ENCODE measurements around the gene CRISP1. TPM values are rescaled to one million over a fixed set of nuclear protein-coding genes. Genes with fewer than 3 reads are reported as not detected.

Gene CRISP1
- total RNA-seq, 4 donors from 2014 or later = not detected

GRCh38 chr6:49841424-49841823 lies 24.9 kb downstream of the CRISP1 start:
- Histone ChIP-seq H3K27ac (no peak overlapping the region), H3K4me3 (replicated peaks in 1 of 3) (no peak overlapping the region), H3K36me3 (no peaks in the 10 kb centered on the region), H3K27me3 (no peaks in the 10 kb centered on the region), H3K4me1 (no peaks in the 10 kb centered on the region), H3K9me3 (no peaks in the 10 kb centered on the region)
- DNase-seq = no peak
- TF ChIP-seq CTCF (IDR thresholded peaks at IDR 0.05) (no peak), POLR2A (IDR thresholded peaks at IDR 0.05) (no peak)
- WGBS, 2 donors = 85 to 87% methylated on average over 4 of the region's 4 CpGs
- intact Hi-C loops (cut with DNase I) = no loop called here

- no peak overlapping the region for H3K27ac ChIP-seq
- no peak for DNase-seq
- 90 to 94% methylated on average over 2 of the region's 2 CpGs for WGBS, 2 donors
- TF ChIP-seq CTCF (IDR thresholded peaks at IDR 0.05) (no peak), POLR2A (IDR thresholded peaks at IDR 0.05) (no peak)
- H3K36me3 ChIP-seq = no peaks in the 10 kb centered on the region
- no peaks in the 10 kb centered on the region for H3K9me3 ChIP-seq
- H3K27me3 ChIP-seq = no peaks in the 10 kb centered on the region
- no peaks in the 10 kb centered on the region for H3K4me1 ChIP-seq
- intact Hi-C loops (cut with DNase I) = no loop called here
- no peak overlapping the region for H3K4me3 ChIP-seq (replicated peaks in 1 of 3)
Measured at GRCh38 chr6:49839957-49840356, 26.4 kb downstream of the CRISP1 start.

GRCh38 chr6:49839162-49839561 lies 27.2 kb downstream of the CRISP1 start:
- WGBS, 2 donors = 77 to 79% methylated on average over 2 of the region's 2 CpGs
- Histone ChIP-seq H3K4me1 (no peaks in the 10 kb centered on the region), H3K9me3 (no peaks in the 10 kb centered on the region), H3K4me3 (replicated peaks in 1 of 3) (no peak overlapping the region), H3K36me3 (no peaks in the 10 kb centered on the region), H3K27ac (no peak overlapping the region), H3K27me3 (no peaks in the 10 kb centered on the region)
- no peak for DNase-seq
- no peak for TF ChIP-seq CTCF (IDR thresholded peaks at IDR 0.05)
- TF ChIP-seq POLR2A (IDR thresholded peaks at IDR 0.05) = no peak
- intact Hi-C loops (cut with DNase I) = no loop called here

- no peak overlapping the region for H3K4me3 ChIP-seq (replicated peaks in 1 of 3)
- no peak overlapping the region for H3K27ac ChIP-seq
- H3K9me3 ChIP-seq = no peaks in the 10 kb centered on the region
- H3K36me3 ChIP-seq = no peaks in the 10 kb centered on the region
- no peak for DNase-seq
- intact Hi-C loops (cut with DNase I) = no loop called here
- 83 to 91% methylated on average over 3 of the region's 3 CpGs for WGBS, 2 donors
- TF ChIP-seq POLR2A (IDR thresholded peaks at IDR 0.05) (no peak), CTCF (IDR thresholded peaks at IDR 0.05) (no peak)
- H3K27me3 ChIP-seq = no peaks in the 10 kb centered on the region
- no peaks in the 10 kb centered on the region for H3K4me1 ChIP-seq
Measured at GRCh38 chr6:49835140-49835539, 31.2 kb downstream of the CRISP1 start.

- no peak overlapping the region for H3K27ac ChIP-seq
- DNase-seq = no peak
- intact Hi-C loops (cut with DNase I) = no loop called here
- WGBS, 2 donors = 80 to 90% methylated on average over 1 of the region's 1 CpG
- TF ChIP-seq CTCF (IDR thresholded peaks at IDR 0.05) (no peak), POLR2A (IDR thresholded peaks at IDR 0.05) (no peak)
- no peaks in the 10 kb centered on the region for H3K27me3 ChIP-seq
- H3K4me3 ChIP-seq (replicated peaks in 1 of 3) = no peak overlapping the region
- no peaks in the 10 kb centered on the region for H3K9me3 ChIP-seq
- H3K4me1 ChIP-seq = no peaks in the 10 kb centered on the region
- H3K36me3 ChIP-seq = no peaks in the 10 kb centered on the region
Measured at GRCh38 chr6:49833386-49833785, 32.9 kb downstream of the CRISP1 start.
